C4-2B (cell line): ENCODE measurements around the gene DR1.

Experiments
- ZFX ChIP-seq: fragments of 450-650 bp; IDR thresholded peaks from 2 replicates; pipeline ENCODE4 v1.6.1; 2017
- TF ChIP-seq, protein P1 (sequence below): fragments of 450-650 bp; conservative IDR thresholded peaks from 2 replicates; pipeline ENCODE4 v1.5.1; 2017; ENCODE audit warnings: mild to moderate bottlenecking

GRCh38 chr1:93324486-93325464 lies 20.9 kb upstream of the DR1 start:
- TF ChIP-seq, protein P1, sequence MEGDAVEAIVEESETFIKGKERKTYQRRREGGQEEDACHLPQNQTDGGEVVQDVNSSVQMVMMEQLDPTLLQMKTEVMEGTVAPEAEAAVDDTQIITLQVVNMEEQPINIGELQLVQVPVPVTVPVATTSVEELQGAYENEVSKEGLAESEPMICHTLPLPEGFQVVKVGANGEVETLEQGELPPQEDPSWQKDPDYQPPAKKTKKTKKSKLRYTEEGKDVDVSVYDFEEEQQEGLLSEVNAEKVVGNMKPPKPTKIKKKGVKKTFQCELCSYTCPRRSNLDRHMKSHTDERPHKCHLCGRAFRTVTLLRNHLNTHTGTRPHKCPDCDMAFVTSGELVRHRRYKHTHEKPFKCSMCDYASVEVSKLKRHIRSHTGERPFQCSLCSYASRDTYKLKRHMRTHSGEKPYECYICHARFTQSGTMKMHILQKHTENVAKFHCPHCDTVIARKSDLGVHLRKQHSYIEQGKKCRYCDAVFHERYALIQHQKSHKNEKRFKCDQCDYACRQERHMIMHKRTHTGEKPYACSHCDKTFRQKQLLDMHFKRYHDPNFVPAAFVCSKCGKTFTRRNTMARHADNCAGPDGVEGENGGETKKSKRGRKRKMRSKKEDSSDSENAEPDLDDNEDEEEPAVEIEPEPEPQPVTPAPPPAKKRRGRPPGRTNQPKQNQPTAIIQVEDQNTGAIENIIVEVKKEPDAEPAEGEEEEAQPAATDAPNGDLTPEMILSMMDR: no peak
- no peak for TF ChIP-seq ZFX
